Sigmoid colon (tissue), 3 donors: Measurements from ENCODE around the gene TSPOAP1.

Experiments used
- CTCF ChIP-seq, 4 experiments: fragments of 450-650 bp in 3 of 4; fragments of 200-600 bp in 1 of 4; IDR thresholded peaks; one replicate each; pipeline ENCODE4 v1.5.1; 2016 to 2019; ENCODE audit warnings: antibody characterized with exemption in 4 of 4, mild to moderate bottlenecking in 3 of 4, moderate library complexity in 2 of 4
- POLR2A ChIP-seq, 2 donors: fragments of 450-650 bp; IDR thresholded peaks; one replicate each; pipeline ENCODE4 v1.6.1; 2016; ENCODE audit warnings: antibody characterized with exemption in 2 of 2, mild to moderate bottlenecking in 2 of 2, moderate library complexity in 2 of 2

- no peak for TF ChIP-seq CTCF (IDR thresholded peaks at IDR 0.05)
- no peak for TF ChIP-seq POLR2A (IDR thresholded peaks at IDR 0.05)
These were observed 16.2 kb upstream of the TSPOAP1 start for GRCh38 chr17:58344791-58345157.
